ENCODE data around the gene GID8.

GID8 gene

GRCh38 chr20:62902926-62903615, 34.9 kb upstream of the GID8 start:
- peaks cover 36% of the 10 kb centered on the region for H3K36me3 ChIP-seq (ENCODE audit: control insufficient read depth, insufficient read depth, low read length)
- no peaks in the 10 kb centered on the region for H3K9me3 ChIP-seq (ENCODE audit: control insufficient read depth, insufficient read depth, low read length)
- H3K27ac ChIP-seq (ENCODE audit: low read length) = no peak overlapping the region
- no peak overlapping the region for H3K4me3 ChIP-seq (ENCODE audit: low read length)
- H3K27me3 ChIP-seq (ENCODE audit: control insufficient read depth, insufficient read depth, low read length) = no peaks in the 10 kb centered on the region
- no CpG with 5 or more reads among the region's 7 CpGs for WGBS (ENCODE audit: insufficient coverage, insufficient read length)
- peaks cover 4% of the 10 kb centered on the region for H3K4me1 ChIP-seq (ENCODE audit: control insufficient read depth, insufficient read depth, low read length)
- DNase-seq (ENCODE audit: low read depth, low spot score) = no peak

- H3K27ac ChIP-seq (ENCODE audit: low read length) = no peak overlapping the region
- H3K36me3 ChIP-seq (ENCODE audit: control insufficient read depth, insufficient read depth, low read length) = peaks cover 53% of the 10 kb centered on the region
- WGBS (ENCODE audit: insufficient coverage, insufficient read length) = no CpG with 5 or more reads among the region's 17 CpGs
- H3K4me1 ChIP-seq (ENCODE audit: control insufficient read depth, insufficient read depth, low read length) = no peaks in the 10 kb centered on the region; the same call in 1 of the 2 replicates
- no peak for DNase-seq (ENCODE audit: low read depth, low spot score)
- H3K27me3 ChIP-seq (ENCODE audit: control insufficient read depth, insufficient read depth, low read length) = no peaks in the 10 kb centered on the region
- no peaks in the 10 kb centered on the region for H3K9me3 ChIP-seq (ENCODE audit: control insufficient read depth, insufficient read depth, low read length)
- no peak overlapping the region for H3K4me3 ChIP-seq (ENCODE audit: low read length)
These were observed 32.3 kb upstream of the GID8 start for GRCh38 chr20:62905536-62906117.

DNA sequence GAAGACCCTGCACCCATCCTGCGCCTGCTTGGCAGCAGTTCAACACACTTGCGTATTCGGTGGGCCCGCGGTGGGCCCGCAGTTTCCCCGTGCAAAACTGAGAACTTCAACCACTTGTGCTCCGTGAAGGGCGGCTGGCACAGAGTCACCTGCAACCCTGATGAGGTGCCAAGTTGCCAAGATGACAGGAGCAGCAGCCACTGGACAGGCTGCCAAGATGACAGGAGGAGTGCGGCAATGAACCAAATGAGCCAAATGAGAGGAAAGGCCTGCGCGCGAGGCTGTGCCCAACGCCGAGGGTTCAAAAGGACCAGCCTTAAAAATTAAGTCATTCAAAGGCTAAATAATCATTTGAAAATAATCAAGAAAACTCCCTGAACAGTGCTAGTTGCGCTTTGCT, 31.7 kb upstream of the GID8 start:
- H3K27ac ChIP-seq (ENCODE audit: low read length) = no peak overlapping the region
- H3K36me3 ChIP-seq (ENCODE audit: control insufficient read depth, insufficient read depth, low read length) = peaks cover 57% of the 10 kb centered on the region
- H3K4me3 ChIP-seq (ENCODE audit: low read length) = no peak overlapping the region
- DNase-seq (ENCODE audit: low read depth, low spot score) = no peak
- no CpG with 5 or more reads among the region's 16 CpGs for WGBS (ENCODE audit: insufficient coverage, insufficient read length)
- no peaks in the 10 kb centered on the region; the same call in 1 of the 2 replicates for H3K4me1 ChIP-seq (ENCODE audit: control insufficient read depth, insufficient read depth, low read length)
- no peaks in the 10 kb centered on the region for H3K27me3 ChIP-seq (ENCODE audit: control insufficient read depth, insufficient read depth, low read length)
- no peaks in the 10 kb centered on the region for H3K9me3 ChIP-seq (ENCODE audit: control insufficient read depth, insufficient read depth, low read length)

- DNase-seq (ENCODE audit: low read depth, low spot score) = no peak
- H3K9me3 ChIP-seq (ENCODE audit: control insufficient read depth, insufficient read depth, low read length) = no peaks in the 10 kb centered on the region
- no peak overlapping the region for H3K27ac ChIP-seq (ENCODE audit: low read length)
- no peaks in the 10 kb centered on the region for H3K27me3 ChIP-seq (ENCODE audit: control insufficient read depth, insufficient read depth, low read length)
- WGBS (ENCODE audit: insufficient coverage, insufficient read length) = no CpG with 5 or more reads among the region's 31 CpGs
- no peaks in the 10 kb centered on the region; the same call in 1 of the 2 replicates for H3K4me1 ChIP-seq (ENCODE audit: control insufficient read depth, insufficient read depth, low read length)
- no peak overlapping the region for H3K4me3 ChIP-seq (ENCODE audit: low read length)
- peaks cover 60% of the 10 kb centered on the region for H3K36me3 ChIP-seq (ENCODE audit: control insufficient read depth, insufficient read depth, low read length)
These were observed 31.1 kb upstream of the GID8 start for GRCh38 chr20:62906647-62907375.

GRCh38 chr20:62907384-62908317, 30.3 kb upstream of the GID8 start:
- DNase-seq (ENCODE audit: low read depth, low spot score) = no peak
- Histone ChIP-seq H3K4me1 (ENCODE audit: control insufficient read depth, insufficient read depth, low read length) (no peaks in the 10 kb centered on the region; the same call in 1 of the 2 replicates), H3K4me3 (ENCODE audit: low read length) (no peak overlapping the region), H3K27ac (ENCODE audit: low read length) (no peak overlapping the region), H3K36me3 (ENCODE audit: control insufficient read depth, insufficient read depth, low read length) (peaks cover 57% of the 10 kb centered on the region), H3K27me3 (ENCODE audit: control insufficient read depth, insufficient read depth, low read length) (no peaks in the 10 kb centered on the region), H3K9me3 (ENCODE audit: control insufficient read depth, insufficient read depth, low read length) (no peaks in the 10 kb centered on the region)
- WGBS (ENCODE audit: insufficient coverage, insufficient read length) = no CpG with 5 or more reads among the region's 16 CpGs

DNA sequence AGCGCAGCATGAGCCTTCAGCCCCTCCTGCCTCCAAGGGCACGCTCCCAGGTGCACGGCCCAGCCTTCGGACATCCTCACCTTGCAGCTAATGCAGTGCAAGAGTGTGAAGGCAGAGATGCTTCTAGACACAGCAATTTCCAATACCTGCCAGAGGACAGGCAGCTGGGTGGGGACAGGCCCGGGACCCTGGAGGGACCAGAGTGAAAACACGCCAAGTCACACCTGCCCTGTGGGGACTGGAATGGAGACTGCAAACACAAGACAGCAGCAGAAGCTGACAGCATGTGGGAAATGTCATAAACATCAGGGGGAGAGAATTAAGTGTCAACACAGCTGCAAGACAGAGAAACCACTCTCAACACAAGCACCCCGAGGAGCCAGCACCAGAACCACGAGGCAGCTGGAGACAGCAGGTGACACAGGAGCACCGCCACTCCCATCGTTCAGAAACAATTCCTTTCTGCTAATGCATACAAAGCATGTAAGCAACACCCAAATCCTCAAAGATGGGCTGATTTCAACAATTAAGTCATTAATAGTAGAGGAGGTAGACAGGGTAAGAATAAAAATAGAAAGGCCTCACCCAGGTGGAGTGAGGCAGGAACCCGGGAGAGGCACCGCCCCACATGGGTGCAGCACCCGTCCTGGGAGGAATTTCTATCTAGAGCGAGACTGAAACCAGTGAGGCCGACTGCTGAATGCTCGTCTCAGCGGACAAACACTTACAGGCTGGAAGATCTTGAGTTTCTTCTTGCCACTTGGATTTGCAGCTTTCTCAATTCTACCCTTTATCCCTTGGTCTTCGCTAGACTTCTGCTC, 28.8 kb upstream of the GID8 start:
- no peaks in the 10 kb centered on the region for H3K27me3 ChIP-seq (ENCODE audit: control insufficient read depth, insufficient read depth, low read length)
- no peaks in the 10 kb centered on the region for H3K9me3 ChIP-seq (ENCODE audit: control insufficient read depth, insufficient read depth, low read length)
- WGBS (ENCODE audit: insufficient coverage, insufficient read length) = no CpG with 5 or more reads among the region's 18 CpGs
- H3K27ac ChIP-seq (ENCODE audit: low read length) = no peak overlapping the region
- H3K4me3 ChIP-seq (ENCODE audit: low read length) = no peak overlapping the region
- DNase-seq (ENCODE audit: low read depth, low spot score) = no peak
- H3K4me1 ChIP-seq (ENCODE audit: control insufficient read depth, insufficient read depth, low read length) = no peaks in the 10 kb centered on the region; the same call in 1 of the 2 replicates
- peaks cover 50% of the 10 kb centered on the region for H3K36me3 ChIP-seq (ENCODE audit: control insufficient read depth, insufficient read depth, low read length)

GRCh38 chr20:62910217-62910766, 27.7 kb upstream of the GID8 start:
- Histone ChIP-seq H3K27me3 (ENCODE audit: control insufficient read depth, insufficient read depth, low read length) (no peaks in the 10 kb centered on the region), H3K36me3 (ENCODE audit: control insufficient read depth, insufficient read depth, low read length) (peaks cover 50% of the 10 kb centered on the region), H3K27ac (ENCODE audit: low read length) (no peak overlapping the region), H3K9me3 (ENCODE audit: control insufficient read depth, insufficient read depth, low read length) (no peaks in the 10 kb centered on the region), H3K4me1 (ENCODE audit: control insufficient read depth, insufficient read depth, low read length) (peaks cover 2% of the 10 kb centered on the region; the same call in 1 of the 2 replicates), H3K4me3 (ENCODE audit: low read length) (no peak overlapping the region)
- no CpG with 5 or more reads among the region's 11 CpGs for WGBS (ENCODE audit: insufficient coverage, insufficient read length)
- DNase-seq (ENCODE audit: low read depth, low spot score) = no peak

DNA sequence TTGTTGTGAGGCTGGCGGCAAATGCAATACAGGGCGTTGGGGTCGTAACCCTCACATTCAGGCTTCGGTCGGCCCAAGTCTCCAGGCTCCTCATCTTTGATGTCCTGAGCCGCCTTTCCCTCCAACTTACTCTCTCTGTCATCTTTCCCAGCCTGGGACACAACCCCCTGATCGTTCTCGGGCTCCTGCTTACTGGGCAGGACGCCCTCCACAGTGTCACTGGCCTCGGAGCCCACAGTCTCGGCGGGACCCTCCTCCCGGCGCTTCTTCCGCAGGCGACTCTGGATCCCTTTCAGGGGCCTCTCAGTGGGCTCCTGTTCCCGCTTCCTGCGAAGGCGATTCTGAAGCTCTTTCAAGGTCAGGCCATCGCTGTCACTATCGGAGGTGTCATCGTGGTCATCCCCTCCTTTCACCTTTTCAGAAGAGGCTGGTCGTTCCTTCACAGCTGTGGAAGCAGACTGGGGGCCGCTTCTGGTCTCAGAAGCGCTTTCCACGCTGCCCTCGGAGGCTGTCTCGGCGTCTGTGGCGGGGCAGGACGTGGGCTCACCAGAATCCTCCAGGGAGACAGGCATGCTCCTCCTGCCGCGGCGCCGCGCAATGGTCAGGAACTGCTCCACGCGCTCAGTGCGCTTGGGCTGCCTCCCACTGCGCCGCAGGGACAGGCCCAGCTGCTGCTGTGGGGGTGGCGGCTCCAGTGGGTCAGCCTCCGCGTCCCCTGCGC, 27.0 kb upstream of the GID8 start:
- H3K27ac ChIP-seq (ENCODE audit: low read length) = no peak overlapping the region
- H3K27me3 ChIP-seq (ENCODE audit: control insufficient read depth, insufficient read depth, low read length) = no peaks in the 10 kb centered on the region
- no peaks in the 10 kb centered on the region for H3K9me3 ChIP-seq (ENCODE audit: control insufficient read depth, insufficient read depth, low read length)
- peaks cover 44% of the 10 kb centered on the region for H3K36me3 ChIP-seq (ENCODE audit: control insufficient read depth, insufficient read depth, low read length)
- no CpG with 5 or more reads among the region's 45 CpGs for WGBS (ENCODE audit: insufficient coverage, insufficient read length)
- H3K4me3 ChIP-seq (ENCODE audit: low read length) = no peak overlapping the region
- DNase-seq (ENCODE audit: low read depth, low spot score) = no peak
- peaks cover 2% of the 10 kb centered on the region; the same call in 1 of the 2 replicates for H3K4me1 ChIP-seq (ENCODE audit: control insufficient read depth, insufficient read depth, low read length)

- no CpG with 5 or more reads among the region's 10 CpGs for WGBS (ENCODE audit: insufficient coverage, insufficient read length)
- no peak overlapping the region for H3K27ac ChIP-seq (ENCODE audit: low read length)
- no peak for DNase-seq (ENCODE audit: low read depth, low spot score)
- H3K4me3 ChIP-seq (ENCODE audit: low read length) = no peak overlapping the region
- no peaks in the 10 kb centered on the region for H3K27me3 ChIP-seq (ENCODE audit: control insufficient read depth, insufficient read depth, low read length)
- peaks cover 35% of the 10 kb centered on the region for H3K36me3 ChIP-seq (ENCODE audit: control insufficient read depth, insufficient read depth, low read length)
- no peaks in the 10 kb centered on the region for H3K9me3 ChIP-seq (ENCODE audit: control insufficient read depth, insufficient read depth, low read length)
- H3K4me1 ChIP-seq (ENCODE audit: control insufficient read depth, insufficient read depth, low read length) = peaks cover 4% of the 10 kb centered on the region
These were observed 26.2 kb upstream of the GID8 start for GRCh38 chr20:62911701-62912280.

All from iPS DF 6.9 (cell line).